Neutrophil (primary cell): ENCODE measurements around the gene POU3F1.

ENCODE experiments used
- H3K27ac ChIP-seq: fragments of 200-600 bp; sonication (generic); 2 replicates; pipeline ENCODE4 v1.5.1; 2016; ENCODE audit warnings: mild to moderate bottlenecking, moderate library complexity
- H3K27me3 ChIP-seq: fragments of 200-600 bp; sonication (generic); 2 replicates; pipeline ENCODE4 v1.6.0; 2016; ENCODE audit warnings: mild to moderate bottlenecking
- H3K36me3 ChIP-seq: fragments of 200-600 bp; sonication (generic); 2 replicates; pipeline ENCODE4 v1.5.1; 2017
- H3K4me1 ChIP-seq, 2 experiments: fragments of 200-600 bp in 1 of 2; sonication (generic) in 1 of 2; 1 replicate in 1 of 2; 2 replicates in 1 of 2; pipeline versions ENCODE4 v1.5.1 to v1.6.1; 2013 to 2016; ENCODE audit warnings: low read depth in 1 of 2, low read length in 1 of 2, mild to moderate bottlenecking in 1 of 2, moderate library complexity in 1 of 2; ENCODE audit not compliant: control insufficient read depth in 1 of 2, insufficient read depth in 1 of 2
- H3K4me3 ChIP-seq, 2 experiments: fragments of 200-600 bp in 1 of 2; sonication (generic) in 1 of 2; 1 replicate in 1 of 2; 2 replicates in 1 of 2; pipeline ENCODE4 v1.5.1; 2013 to 2016; ENCODE audit warnings: low read depth in 1 of 2, low read length in 1 of 2, mild to moderate bottlenecking in 1 of 2, moderate library complexity in 1 of 2
- H3K9me3 ChIP-seq: fragments of 200-600 bp; sonication (generic); 2 replicates; pipeline ENCODE4 v1.5.1; 2016
- CTCF ChIP-seq: fragments of 200-600 bp; sonication (generic); IDR thresholded peaks from 2 replicates; pipeline ENCODE4 v1.5.1; 2016; ENCODE audit warnings: antibody characterized with exemption

POU3F1 gene

GRCh38 chr1:38021969-38022368 lies 24.6 kb downstream of the POU3F1 start:
- TF ChIP-seq CTCF = no peak
- no peak overlapping the region for H3K4me3 ChIP-seq
- no peaks in the 10 kb centered on the region for H3K9me3 ChIP-seq
- H3K27me3 ChIP-seq = no peaks in the 10 kb centered on the region
- H3K36me3 ChIP-seq = peaks cover 77% of the 10 kb centered on the region
- no peak overlapping the region for H3K27ac ChIP-seq
- peaks cover 8 to 10% of the 10 kb centered on the region in 2 experiments for H3K4me1 ChIP-seq

- no peak for TF ChIP-seq CTCF
- peaks cover 70% of the 10 kb centered on the region for H3K36me3 ChIP-seq
- no peaks in the 10 kb centered on the region for H3K9me3 ChIP-seq
Measured at GRCh38 chr1:38020396-38020795, 26.2 kb downstream of the POU3F1 start.

GRCh38 chr1:38018864-38019343 lies 27.7 kb downstream of the POU3F1 start:
- Histone ChIP-seq H3K36me3 (peaks cover 58% of the 10 kb centered on the region), H3K27me3 (no peaks in the 10 kb centered on the region), H3K27ac (no peak overlapping the region), H3K4me3 (no peak overlapping the region), H3K4me1 (peaks cover 2% of the 10 kb centered on the region in 2 experiments), H3K9me3 (no peaks in the 10 kb centered on the region)
- TF ChIP-seq CTCF = peak; percentile 22

More at GRCh38 chr1:38020396-38020795, 26.2 kb downstream of the POU3F1 start:
- no peak overlapping the region for H3K27ac ChIP-seq
- H3K4me1 ChIP-seq = no peaks in the 10 kb centered on the region
- no peaks in the 10 kb centered on the region for H3K27me3 ChIP-seq
- H3K4me3 ChIP-seq = no peak overlapping the region

- TF ChIP-seq CTCF = no peak
- H3K36me3 ChIP-seq = peaks cover 32% of the 10 kb centered on the region
- peaks cover 15 to 19% of the 10 kb centered on the region in 2 experiments for H3K4me1 ChIP-seq
- no peaks in the 10 kb centered on the region for H3K27me3 ChIP-seq
- no peak overlapping the region for H3K27ac ChIP-seq
- no peak overlapping the region for H3K4me3 ChIP-seq
- H3K9me3 ChIP-seq = no peaks in the 10 kb centered on the region
Measured at GRCh38 chr1:38015978-38016725, 30.4 kb downstream of the POU3F1 start.

- Histone ChIP-seq H3K4me3 (no peak overlapping the region), H3K9me3 (no peaks in the 10 kb centered on the region), H3K27ac (no peak overlapping the region), H3K27me3 (no peaks in the 10 kb centered on the region), H3K36me3 (peaks cover 19% of the 10 kb centered on the region), H3K4me1 (peaks cover 15 to 19% of the 10 kb centered on the region in 2 experiments)
- TF ChIP-seq CTCF = no peak
Measured at GRCh38 chr1:38014724-38015424, 31.7 kb downstream of the POU3F1 start.
